Rectal smooth muscle tissue (tissue), 1 donor: ENCODE results near the gene C1orf56.
A peak's percentile ranks its signal among the peaks of the same experiment; 100 is the strongest.

Source experiments
- H3K27ac ChIP-seq: one replicate; pipeline ENCODE4 v1.7.0; 2013; ENCODE audit warnings: low read depth, low read length, inconsistent platforms
- H3K27me3 ChIP-seq: one replicate; pipeline ENCODE4 v1.7.0; 2013; ENCODE audit warnings: low read length; ENCODE audit not compliant: control insufficient read depth, insufficient read depth
- H3K36me3 ChIP-seq: one replicate; pipeline ENCODE4 v1.7.0; 2013; ENCODE audit warnings: low read length; ENCODE audit not compliant: control insufficient read depth, insufficient read depth
- H3K4me1 ChIP-seq: one replicate; pipeline ENCODE4 v1.7.0; 2013; ENCODE audit warnings: low read length; ENCODE audit not compliant: control insufficient read depth, insufficient read depth
- H3K4me3 ChIP-seq: one replicate; pipeline ENCODE4 v1.7.0; 2013; ENCODE audit warnings: low read length
- H3K9ac ChIP-seq: one replicate; pipeline ENCODE4 v1.7.0; 2013; ENCODE audit warnings: low read length

The C1orf56 gene

GRCh38 chr1:151008244-151009205, 39.0 kb upstream of the C1orf56 start, which contains the start of gene PRUNE1:
Gene PRUNE1, plus strand, starts transcription at chr1:151008449. Its CDS starts 184 bp downstream, at chr1:151008633.
- peak within 1 kb of the TSS; percentile 77 for H3K9ac ChIP-seq

GRCh38 chr1:151009206-151009587, 38.4 kb upstream of the C1orf56 start:
- H3K27ac ChIP-seq, result peak overlapping the region; percentile 83
- H3K4me1 ChIP-seq, result peaks cover 14% of the 10 kb centered on the region
- H3K4me3 ChIP-seq, result peak overlapping the region; percentile 86
- H3K27me3 ChIP-seq, result no peaks in the 10 kb centered on the region
- no peak overlapping the region for H3K9ac ChIP-seq
- H3K36me3 ChIP-seq, result no peaks in the 10 kb centered on the region

More at GRCh38 chr1:151008244-151009205, 39.0 kb upstream of the C1orf56 start, which contains the start of gene PRUNE1:
- H3K4me1 ChIP-seq, result peaks cover 16% of the 10 kb centered on the region
- H3K36me3 ChIP-seq, result no peaks in the 10 kb centered on the region
- peak within 1 kb of the TSS; percentile 83 for H3K27ac ChIP-seq
- H3K27me3 ChIP-seq, result no peaks in the 10 kb centered on the region
- peak within 1 kb of the TSS; percentile 86 for H3K4me3 ChIP-seq

GRCh38 chr1:151009674-151010345, 37.7 kb upstream of the C1orf56 start:
- no peaks in the 10 kb centered on the region for H3K27me3 ChIP-seq
- H3K4me3 ChIP-seq, result no peak overlapping the region
- H3K4me1 ChIP-seq, result peaks cover 13% of the 10 kb centered on the region
- no peaks in the 10 kb centered on the region for H3K36me3 ChIP-seq
- H3K27ac ChIP-seq, result no peak overlapping the region
- no peak overlapping the region for H3K9ac ChIP-seq

DNA sequence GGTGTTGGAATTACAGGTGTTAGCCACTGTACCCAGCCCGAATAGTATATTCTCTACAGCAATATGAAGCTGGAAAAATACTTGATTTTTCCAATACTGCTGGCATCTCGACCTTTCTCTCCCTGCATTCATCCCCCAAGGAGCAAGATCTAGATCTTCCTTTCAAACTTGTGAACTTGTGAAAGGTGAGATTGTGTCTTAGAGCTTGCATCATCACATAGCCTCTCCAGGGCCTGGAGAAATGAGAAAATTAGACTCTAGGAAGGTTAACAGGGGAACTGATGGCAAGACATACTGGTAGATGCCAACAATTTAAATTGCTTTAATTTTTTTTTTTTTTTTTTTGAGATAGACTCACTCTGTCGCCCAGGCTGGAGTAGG, 37.2 kb upstream of the C1orf56 start:
- Histone ChIP-seq H3K27me3 (no peaks in the 10 kb centered on the region), H3K9ac (no peak overlapping the region), H3K27ac (no peak overlapping the region), H3K4me3 (no peak overlapping the region), H3K4me1 (peaks cover 13% of the 10 kb centered on the region), H3K36me3 (no peaks in the 10 kb centered on the region)

GRCh38 chr1:151011154-151011850, 36.2 kb upstream of the C1orf56 start:
- Histone ChIP-seq H3K4me3 (no peak overlapping the region), H3K4me1 (peaks cover 13% of the 10 kb centered on the region), H3K9ac (no peak overlapping the region), H3K27ac (no peak overlapping the region), H3K27me3 (no peaks in the 10 kb centered on the region), H3K36me3 (no peaks in the 10 kb centered on the region)

DNA sequence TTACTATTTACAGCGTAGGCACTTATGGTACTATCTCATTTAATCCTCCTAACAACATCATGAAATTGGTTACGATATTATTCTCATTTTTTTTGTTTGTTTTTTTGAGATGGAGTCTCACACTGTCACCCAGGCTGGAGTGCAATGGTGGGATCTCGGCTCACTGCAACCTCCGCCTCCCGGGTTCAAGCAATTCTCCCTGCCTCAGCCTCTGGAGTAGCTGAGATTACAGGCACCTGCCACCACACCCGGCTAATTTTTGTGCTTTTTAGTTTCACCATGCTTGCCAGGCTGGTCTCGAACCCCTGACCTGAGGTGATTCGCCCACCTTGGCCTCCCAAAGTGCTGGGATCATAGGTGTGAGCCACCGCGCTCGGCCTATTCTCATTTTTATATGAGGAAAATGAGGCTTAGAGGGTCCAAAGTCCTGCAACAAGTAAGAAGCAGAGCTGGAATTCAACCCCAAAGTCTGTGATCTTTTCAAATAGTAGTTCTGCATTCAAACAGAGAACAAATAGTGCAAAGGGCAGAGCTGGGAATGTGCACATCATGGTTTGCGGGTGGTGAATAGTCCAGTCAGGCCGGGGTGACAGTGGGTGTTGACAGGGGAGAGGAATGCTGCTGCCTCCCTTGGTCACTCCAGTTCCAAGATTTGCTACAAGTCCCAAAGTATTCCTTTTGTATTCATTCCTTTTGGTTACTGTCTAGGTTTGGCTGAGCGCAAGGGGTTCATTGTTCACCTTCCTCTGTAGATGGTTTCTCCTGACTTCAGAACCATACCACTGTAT, 34.7 kb upstream of the C1orf56 start:
- H3K4me3 ChIP-seq, result no peak overlapping the region
- H3K27ac ChIP-seq, result peak overlapping the region; percentile 27
- no peaks in the 10 kb centered on the region for H3K36me3 ChIP-seq
- no peaks in the 10 kb centered on the region for H3K27me3 ChIP-seq
- no peak overlapping the region for H3K9ac ChIP-seq
- peaks cover 2% of the 10 kb centered on the region for H3K4me1 ChIP-seq

- H3K4me3 ChIP-seq, result no peak overlapping the region
- peak overlapping the region; percentile 27 for H3K27ac ChIP-seq
- H3K27me3 ChIP-seq, result no peaks in the 10 kb centered on the region
- H3K4me1 ChIP-seq, result no peaks in the 10 kb centered on the region
- peaks cover 6% of the 10 kb centered on the region for H3K36me3 ChIP-seq
- no peak overlapping the region for H3K9ac ChIP-seq
Observed at GRCh38 chr1:151013518-151013917, 34.0 kb upstream of the C1orf56 start.

- peaks cover 7% of the 10 kb centered on the region for H3K36me3 ChIP-seq
- no peak overlapping the region for H3K4me3 ChIP-seq
- H3K4me1 ChIP-seq, result peaks cover 3% of the 10 kb centered on the region
- no peaks in the 10 kb centered on the region for H3K27me3 ChIP-seq
- no peak overlapping the region for H3K9ac ChIP-seq
- H3K27ac ChIP-seq, result peak overlapping the region; percentile 15
Observed at GRCh38 chr1:151024540-151025146, 22.9 kb upstream of the C1orf56 start.

DNA sequence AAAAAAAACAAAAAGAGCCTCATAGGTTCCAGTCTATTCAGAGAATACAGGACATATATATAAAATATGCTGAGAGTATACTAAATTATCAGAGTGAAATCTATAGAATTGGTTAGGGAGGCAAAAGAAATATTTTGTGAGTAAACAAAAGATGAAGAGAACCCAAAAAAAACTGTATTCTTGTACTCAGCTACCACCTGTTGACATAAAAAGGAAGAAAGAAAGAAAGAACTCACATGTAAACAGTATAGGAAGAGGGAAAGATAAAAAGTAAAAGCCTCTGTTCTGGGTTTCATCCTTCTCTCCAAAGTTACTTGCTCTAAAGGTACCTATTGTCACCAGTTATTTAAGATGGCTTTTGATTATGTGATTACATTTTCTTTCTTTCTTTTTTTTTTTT, 21.1 kb upstream of the C1orf56 start:
- no peak overlapping the region for H3K9ac ChIP-seq
- no peak overlapping the region for H3K27ac ChIP-seq
- H3K36me3 ChIP-seq, result peaks cover 7% of the 10 kb centered on the region
- peaks cover 3% of the 10 kb centered on the region for H3K4me1 ChIP-seq
- no peaks in the 10 kb centered on the region for H3K27me3 ChIP-seq
- H3K4me3 ChIP-seq, result no peak overlapping the region

- Histone ChIP-seq H3K27ac (no peak overlapping the region), H3K4me3 (no peak overlapping the region), H3K9ac (no peak overlapping the region), H3K27me3 (no peaks in the 10 kb centered on the region), H3K4me1 (no peaks in the 10 kb centered on the region), H3K36me3 (peaks cover 4% of the 10 kb centered on the region)
Observed at GRCh38 chr1:151032164-151032563, 15.4 kb upstream of the C1orf56 start.

DNA sequence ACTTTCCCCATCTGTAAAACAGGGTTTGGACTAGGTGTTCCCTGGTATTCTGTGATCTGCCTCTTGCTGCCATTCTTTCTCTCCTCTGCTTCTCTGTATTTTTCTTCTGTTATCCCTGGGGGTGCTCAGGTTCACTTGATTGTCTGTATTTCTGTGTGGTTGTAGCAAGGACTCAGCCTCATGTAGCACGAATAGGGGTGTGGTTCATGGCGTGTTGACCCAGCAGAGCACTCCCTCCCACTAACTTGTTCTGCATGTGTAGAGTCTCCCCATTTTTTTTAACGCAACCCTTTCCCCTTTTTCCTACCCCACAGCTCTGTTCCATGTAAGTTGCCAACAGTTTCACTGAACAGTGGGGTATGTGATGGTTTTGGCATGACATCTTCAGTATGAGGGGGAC, 12.4 kb upstream of the C1orf56 start:
- Histone ChIP-seq H3K4me1 (no peaks in the 10 kb centered on the region), H3K27ac (no peak overlapping the region), H3K4me3 (no peak overlapping the region), H3K9ac (no peak overlapping the region), H3K27me3 (no peaks in the 10 kb centered on the region), H3K36me3 (peaks cover 2% of the 10 kb centered on the region)
